ENCODE measurements around the gene SGCA. TPM values are rescaled to one million over a fixed set of nuclear protein-coding genes. Genes with fewer than 3 reads are reported as not detected.

The SGCA gene
- total and polyA plus RNA-seq, 9 of the 15 experiments (the other 6 are each of a cell fraction or from before 2014, with no cell fraction given) = not detected

GRCh38 chr17:50151937-50152547 is 13.8 kb upstream of the SGCA start (continued):
- TF ChIP-seq GMEB1 (CRISPR knock-in tag; IDR thresholded peaks at IDR 0.05) (no peak), E4F1 (CRISPR knock-in tag; IDR thresholded peaks at IDR 0.05; ENCODE audit: borderline replicate concordance) (no peak), NFRKB (IDR thresholded peaks at IDR 0.05; ENCODE audit: low read depth) (peak; percentile 90), PATZ1 (CRISPR knock-in tag; IDR thresholded peaks at IDR 0.05; ENCODE audit: borderline replicate concordance) (no peak), RNF2 (IDR thresholded peaks at IDR 0.05) (peak; percentile 94), ZNF766 (CRISPR knock-in tag; conservative IDR thresholded peaks at IDR 0.05) (no peak), ZBED1 (IDR thresholded peaks at IDR 0.05) (no peak), RBFOX2 (IDR thresholded peaks at IDR 0.05; ENCODE audit: low read depth, low read length) (no peak; the same call in none of the 2 replicates), NRF1 (conservative IDR thresholded peaks at IDR 0.05 in 1 of 2, IDR thresholded peaks at IDR 0.05 in 1 of 2) (no peak), CHD2 (IDR thresholded peaks at IDR 0.05; ENCODE audit: low read depth, low read length) (no peak), EP300 (IDR thresholded peaks at IDR 0.05; ENCODE audit: low read length) (peak; percentile 56; the same call in 1 of the 2 replicates), AFF4 (CRISPR knock-in tag; IDR thresholded peaks at IDR 0.05) (no peak)
- TF ChIP-seq, protein P1, sequence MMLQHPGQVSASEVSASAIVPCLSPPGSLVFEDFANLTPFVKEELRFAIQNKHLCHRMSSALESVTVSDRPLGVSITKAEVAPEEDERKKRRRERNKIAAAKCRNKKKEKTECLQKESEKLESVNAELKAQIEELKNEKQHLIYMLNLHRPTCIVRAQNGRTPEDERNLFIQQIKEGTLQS (IDR thresholded peaks at IDR 0.05) = no peak
- TF ChIP-seq, protein P1 (CRISPR knock-in tag; conservative IDR thresholded peaks at IDR 0.05) = no peak
- TF ChIP-seq, protein P2, sequence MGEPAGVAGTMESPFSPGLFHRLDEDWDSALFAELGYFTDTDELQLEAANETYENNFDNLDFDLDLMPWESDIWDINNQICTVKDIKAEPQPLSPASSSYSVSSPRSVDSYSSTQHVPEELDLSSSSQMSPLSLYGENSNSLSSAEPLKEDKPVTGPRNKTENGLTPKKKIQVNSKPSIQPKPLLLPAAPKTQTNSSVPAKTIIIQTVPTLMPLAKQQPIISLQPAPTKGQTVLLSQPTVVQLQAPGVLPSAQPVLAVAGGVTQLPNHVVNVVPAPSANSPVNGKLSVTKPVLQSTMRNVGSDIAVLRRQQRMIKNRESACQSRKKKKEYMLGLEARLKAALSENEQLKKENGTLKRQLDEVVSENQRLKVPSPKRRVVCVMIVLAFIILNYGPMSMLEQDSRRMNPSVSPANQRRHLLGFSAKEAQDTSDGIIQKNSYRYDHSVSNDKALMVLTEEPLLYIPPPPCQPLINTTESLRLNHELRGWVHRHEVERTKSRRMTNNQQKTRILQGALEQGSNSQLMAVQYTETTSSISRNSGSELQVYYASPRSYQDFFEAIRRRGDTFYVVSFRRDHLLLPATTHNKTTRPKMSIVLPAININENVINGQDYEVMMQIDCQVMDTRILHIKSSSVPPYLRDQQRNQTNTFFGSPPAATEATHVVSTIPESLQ (CRISPR knock-in tag; IDR thresholded peaks at IDR 0.05) = no peak
